CD4-positive, CD25-positive, alpha-beta regulatory T cell (primary cell): ENCODE results near the gene SP140L. TPM values are rescaled to one million over a fixed set of nuclear protein-coding genes. Genes with fewer than 3 reads are reported as not detected.

ENCODE experiments used
- ATAC-seq, 2 donors: fragments of 150-1000 bp; cut with Tn5 transposase; one replicate each; pipeline ENCODE4 v1.10.0; 2021; ENCODE audit warnings: low read depth in 2 of 2, moderate number of reproducible peaks in 2 of 2, moderate library complexity in 1 of 2
- DNase-seq, 3 donors: peaks; one replicate each; pipeline versions ENCODE4 v3.0.0 to v3.0.0-alpha.2; 2012 to 2022; ENCODE audit warnings: mixed read lengths in 1 of 3
- H3K27ac ChIP-seq: one replicate; pipeline ENCODE4 v1.7.0; 2013; ENCODE audit warnings: mild to moderate bottlenecking, low read length; ENCODE audit not compliant: insufficient read depth, poor library complexity, severe bottlenecking
- H3K27me3 ChIP-seq: one replicate; pipeline ENCODE4 v1.7.0; 2013; ENCODE audit warnings: low read length; ENCODE audit not compliant: control insufficient read depth, insufficient read depth
- H3K36me3 ChIP-seq: one replicate; pipeline ENCODE4 v1.7.0; 2013; ENCODE audit warnings: mild to moderate bottlenecking, low read length, moderate library complexity; ENCODE audit not compliant: control insufficient read depth, insufficient read depth
- H3K4me1 ChIP-seq: 2 replicates; pipeline ENCODE4 v1.7.0; 2013; ENCODE audit warnings: mild to moderate bottlenecking, low read length; ENCODE audit not compliant: insufficient read depth, control insufficient read depth, poor library complexity, severe bottlenecking
- H3K4me3 ChIP-seq: one replicate; pipeline ENCODE4 v1.7.0; 2013; ENCODE audit warnings: low read depth, mild to moderate bottlenecking, low read length, moderate library complexity
- H3K9me3 ChIP-seq, 2 experiments: 1 replicate in 1 of 2; 2 replicates in 1 of 2; pipeline ENCODE4 v1.7.0; 2013; ENCODE audit warnings: low read length in 2 of 2, mild to moderate bottlenecking in 1 of 2, moderate library complexity in 1 of 2; ENCODE audit not compliant: control insufficient read depth in 2 of 2
- H3K27ac Mint-ChIP-seq, 3 donors: one replicate each; pipeline ENCODE4 v1.8.0; 2020 to 2022; ENCODE audit warnings: mild to moderate bottlenecking in 3 of 3, mixed read lengths in 3 of 3, moderate library complexity in 2 of 3
- H3K27me3 Mint-ChIP-seq: one replicate; pipeline ENCODE4 v1.8.0; 2022; ENCODE audit warnings: mild to moderate bottlenecking, mixed read lengths
- H3K36me3 Mint-ChIP-seq: one replicate; pipeline ENCODE4 v1.8.0; 2020; ENCODE audit warnings: mixed read lengths
- H3K4me1 Mint-ChIP-seq, 4 donors: one replicate each; pipeline ENCODE4 v1.8.0; 2020 to 2022; ENCODE audit warnings: mixed read lengths in 4 of 4, mild to moderate bottlenecking in 1 of 4
- H3K4me3 Mint-ChIP-seq, 4 donors: one replicate each; pipeline ENCODE4 v1.8.0; 2020 to 2022; ENCODE audit warnings: mild to moderate bottlenecking in 4 of 4, mixed read lengths in 4 of 4, moderate library complexity in 3 of 4
- H3K9me3 Mint-ChIP-seq, 7 donors: one replicate each; pipeline ENCODE4 v1.8.0; 2020 to 2022; ENCODE audit warnings: mixed read lengths in 7 of 7, mild to moderate bottlenecking in 3 of 7, moderate library complexity in 2 of 7
- polyA plus RNA-seq, 4 donors: library from polyadenylated mRNA; unstranded; fragments of 300-500 nt; fragmentation: Illumina TruSeq; gene quantifications; one replicate each; pipeline ENCODE4 v1.2.3, GENCODE V29; 2021
- total RNA-seq: library from RNA; stranded (reverse); gene quantifications from one replicate; pipeline ENCODE4 v1.2.3, GENCODE V29; 2022

The SP140L gene
- total and polyA plus RNA-seq, 5 donors from 2014 or later: 14.3 to 68.5 (median 22.8) TPM

GRCh38 chr2:230439590-230439989 is 112.6 kb downstream of the SP140L start:
- peak overlapping the region; percentile 79 to 97 (median 86) for H3K27ac Mint-ChIP-seq
- Histone ChIP-seq H3K36me3 (peaks cover 55% of the 10 kb centered on the region), H3K4me1 (peaks cover 43% of the 10 kb centered on the region), H3K4me3 (peak overlapping the region; percentile 59), H3K27me3 (no peaks in the 10 kb centered on the region), H3K27ac (peak overlapping the region; percentile 70), H3K9me3 (peaks cover 6 to 14% of the 10 kb centered on the region in 2 experiments)
- peaks cover 36 to 76% (median 55%) of the 10 kb centered on the region in 4 donors for H3K4me1 Mint-ChIP-seq
- no peaks in the 10 kb centered on the region for H3K27me3 Mint-ChIP-seq
- peak; percentile 45 to 55 for ATAC-seq
- peaks cover 0 to 8% (median 7%) of the 10 kb centered on the region in 7 donors for H3K9me3 Mint-ChIP-seq
- H3K36me3 Mint-ChIP-seq: peaks cover 47% of the 10 kb centered on the region
- peak in 2 of 3 donors; percentile 19 to 59 for DNase-seq
- peak overlapping the region; percentile 11 to 86 (median 72) for H3K4me3 Mint-ChIP-seq

- Mint-ChIP-seq H3K9me3 (peaks cover 0 to 2% (median 2%) of the 10 kb centered on the region in 7 donors), H3K4me1 (peaks cover 33 to 72% (median 51%) of the 10 kb centered on the region in 4 donors)
These were observed 114.4 kb downstream of the SP140L start for GRCh38 chr2:230441227-230441897.

GRCh38 chr2:230443541-230443940 is 116.5 kb downstream of the SP140L start:
- peak overlapping the region in 2 of 3 donors; percentile 39 to 66 for H3K27ac Mint-ChIP-seq
- Histone ChIP-seq H3K4me1 (peaks cover 53% of the 10 kb centered on the region), H3K9me3 (no peaks in the 10 kb centered on the region), H3K4me3 (no peak overlapping the region), H3K36me3 (peaks cover 60% of the 10 kb centered on the region), H3K27ac (no peak overlapping the region), H3K27me3 (no peaks in the 10 kb centered on the region)
- no peaks in the 10 kb centered on the region for H3K9me3 Mint-ChIP-seq
- DNase-seq (no peak), ATAC-seq (no peak)
- peaks cover 48 to 81% (median 64%) of the 10 kb centered on the region in 4 donors for H3K4me1 Mint-ChIP-seq
- H3K36me3 Mint-ChIP-seq: peaks cover 50% of the 10 kb centered on the region
- no peaks in the 10 kb centered on the region for H3K27me3 Mint-ChIP-seq
- no peak overlapping the region for H3K4me3 Mint-ChIP-seq

More at GRCh38 chr2:230441227-230441897, 114.4 kb downstream of the SP140L start:
- Histone ChIP-seq H3K27ac (peak overlapping the region; percentile 71), H3K27me3 (no peaks in the 10 kb centered on the region), H3K36me3 (peaks cover 60% of the 10 kb centered on the region), H3K4me3 (peak overlapping the region; percentile 89), H3K4me1 (peaks cover 40% of the 10 kb centered on the region), H3K9me3 (peaks cover 5 to 6% of the 10 kb centered on the region in 2 experiments)
- Mint-ChIP-seq H3K27ac (peak overlapping the region; percentile 53 to 89 (median 88)), H3K36me3 (peaks cover 39% of the 10 kb centered on the region), H3K4me3 (peak overlapping the region; percentile 66 to 77 (median 72)), H3K27me3 (no peaks in the 10 kb centered on the region)
- ATAC-seq (peak; percentile 78 to 86), DNase-seq (peak; percentile 16 to 80 (median 70))

GRCh38 chr2:230444832-230445231 is 117.8 kb downstream of the SP140L start:
- Histone ChIP-seq H3K4me1 (peaks cover 49% of the 10 kb centered on the region), H3K27me3 (no peaks in the 10 kb centered on the region), H3K9me3 (no peaks in the 10 kb centered on the region), H3K36me3 (peaks cover 70% of the 10 kb centered on the region), H3K27ac (no peak overlapping the region), H3K4me3 (no peak overlapping the region)
- no peaks in the 10 kb centered on the region for H3K9me3 Mint-ChIP-seq
- H3K4me3 Mint-ChIP-seq: no peak overlapping the region
- peaks cover 54% of the 10 kb centered on the region for H3K36me3 Mint-ChIP-seq
- ATAC-seq (no peak), DNase-seq (no peak)
- H3K4me1 Mint-ChIP-seq: peaks cover 39 to 79% (median 59%) of the 10 kb centered on the region in 4 donors
- no peaks in the 10 kb centered on the region for H3K27me3 Mint-ChIP-seq
- H3K27ac Mint-ChIP-seq: peak overlapping the region in 2 of 3 donors; percentile 3 to 9

GRCh38 chr2:230447036-230447435 is 120.0 kb downstream of the SP140L start:
- H3K27ac ChIP-seq: peak overlapping the region; percentile 69
- no peaks in the 10 kb centered on the region for H3K9me3 ChIP-seq
- H3K27me3 ChIP-seq: no peaks in the 10 kb centered on the region
- Mint-ChIP-seq H3K9me3 (no peaks in the 10 kb centered on the region), H3K4me1 (peaks cover 36 to 76% (median 54%) of the 10 kb centered on the region in 4 donors), H3K27ac (peak overlapping the region in 2 of 3 donors; percentile 84 to 95), H3K27me3 (no peaks in the 10 kb centered on the region), H3K36me3 (peaks cover 66% of the 10 kb centered on the region), H3K4me3 (peak overlapping the region in 1 of 4 donors; percentile 28)
- DNase-seq: no peak
- no peak for ATAC-seq
- no peak overlapping the region for H3K4me3 ChIP-seq
- peaks cover 88% of the 10 kb centered on the region for H3K36me3 ChIP-seq
- peaks cover 29% of the 10 kb centered on the region for H3K4me1 ChIP-seq

GRCh38 chr2:230447455-230448451 is 120.8 kb downstream of the SP140L start:
- Histone ChIP-seq H3K4me1 (peaks cover 22% of the 10 kb centered on the region), H3K9me3 (no peaks in the 10 kb centered on the region), H3K4me3 (peak overlapping the region; percentile 35), H3K27ac (peak overlapping the region; percentile 69), H3K36me3 (peaks cover 90% of the 10 kb centered on the region), H3K27me3 (no peaks in the 10 kb centered on the region)
- Mint-ChIP-seq H3K27me3 (no peaks in the 10 kb centered on the region), H3K27ac (peak overlapping the region; percentile 84 to 95 (median 87)), H3K9me3 (no peaks in the 10 kb centered on the region), H3K4me1 (peaks cover 39 to 72% (median 53%) of the 10 kb centered on the region in 4 donors), H3K4me3 (peak overlapping the region in 3 of 4 donors; percentile 28 to 73 (median 52)), H3K36me3 (peaks cover 68% of the 10 kb centered on the region)
- DNase-seq: peak in 2 of 3 donors; percentile 32 to 69
- peak; percentile 56 to 62 for ATAC-seq

- Histone ChIP-seq H3K27me3 (no peaks in the 10 kb centered on the region), H3K9me3 (no peaks in the 10 kb centered on the region), H3K4me1 (peaks cover 17% of the 10 kb centered on the region), H3K4me3 (no peak overlapping the region), H3K36me3 (peaks cover 84% of the 10 kb centered on the region), H3K27ac (no peak overlapping the region)
- Mint-ChIP-seq H3K27me3 (no peaks in the 10 kb centered on the region), H3K27ac (peak overlapping the region; percentile 44 to 85 (median 84)), H3K9me3 (peaks cover 0 to 4% (median 0%) of the 10 kb centered on the region in 7 donors), H3K36me3 (peaks cover 79% of the 10 kb centered on the region), H3K4me3 (no peak overlapping the region), H3K4me1 (peaks cover 55 to 81% (median 63%) of the 10 kb centered on the region in 4 donors)
- no peak for DNase-seq
- ATAC-seq: no peak
These were observed 123.0 kb downstream of the SP140L start for GRCh38 chr2:230449901-230450467.
